Panc1 (cell line): ENCODE results near the gene RPS27L. TPM values are rescaled to one million over a fixed set of nuclear protein-coding genes. Genes with fewer than 3 reads are reported as not detected.
"Not testable (repeated sequence)": the region's sequence is repeated elsewhere in the genome, so short reads cannot be mapped to it uniquely, and the experiment has no call there.

Experiments used
- ATAC-seq: fragments of 200-7000 bp; cut with Tn5 transposase; 2 replicates; pipeline ENCODE4 v1.9.1; 2020; ENCODE audit warnings: mild to moderate bottlenecking, moderate library complexity
- BruUV-seq: library from RNA; stranded (reverse); fragments of 400-500 nt; replicated peaks from 2 replicates; lab custom pipeline; 2021; lab: Mats Ljungman, UMichigan
- CTCF ChIA-PET: fragments of 300-600 bp; sonication (Branson Sonifier 250); formaldehyde crosslinking; loops from one replicate; lab custom pipeline; 2022; ENCODE audit warnings: antibody characterized with exemption; lab: Charles Lee
- POLR2A ChIA-PET: fragments of 300-600 bp; sonication (Branson Sonifier 250); formaldehyde crosslinking; loops from one replicate; lab custom pipeline; 2022; ENCODE audit warnings: antibody characterized with exemption; lab: Charles Lee
- DNase-seq: peaks from one replicate; pipeline ENCODE4 v3.0.0-alpha.2; 2010; ENCODE audit warnings: low read depth, low spot score
- H3K27ac ChIP-seq: 2 replicates; pipeline ENCODE4 v1.5.1; 2011; ENCODE audit warnings: mild to moderate bottlenecking, low read length, inconsistent platforms
- H3K27me3 ChIP-seq: fragments of 200-500 bp; sonication (Bioruptor generic); 2 replicates; pipeline ENCODE4 v1.6.0; 2014; ENCODE audit warnings: low read length, inconsistent platforms; ENCODE audit not compliant: control insufficient read depth, insufficient read depth
- H3K36me3 ChIP-seq: fragments of 200-500 bp; sonication (Bioruptor generic); 2 replicates; pipeline ENCODE4 v1.5.1; 2014; ENCODE audit warnings: inconsistent platforms, mild to moderate bottlenecking, low read length, moderate library complexity; ENCODE audit not compliant: control insufficient read depth, insufficient read depth
- H3K4me1 ChIP-seq: 2 replicates; pipeline ENCODE4 v1.5.1; 2011; ENCODE audit warnings: inconsistent platforms, mild to moderate bottlenecking, low read length, moderate library complexity; ENCODE audit not compliant: control insufficient read depth, insufficient read depth
- H3K4me3 ChIP-seq, 2 experiments: 2 replicates each; pipeline ENCODE4 v1.5.1; 2011 to 2012; ENCODE audit warnings: low read depth in 2 of 2, low read length in 2 of 2, mild to moderate bottlenecking in 2 of 2, inconsistent platforms in 1 of 2, moderate library complexity in 1 of 2
- H3K9me3 ChIP-seq: fragments of 200-500 bp; sonication (Bioruptor generic); 2 replicates; pipeline ENCODE4 v1.5.1; 2014; ENCODE audit warnings: low read depth, mild to moderate bottlenecking, inconsistent platforms, low read length, moderate library complexity; ENCODE audit not compliant: control insufficient read depth, insufficient read depth
- POLR2AphosphoS5 ChIP-seq: IDR thresholded peaks from 2 replicates; pipeline ENCODE4 v1.6.1; 2012; ENCODE audit warnings: mild to moderate bottlenecking, low read depth, low read length, moderate library complexity
- REST ChIP-seq, 2 experiments: IDR thresholded peaks; 2 replicates each; pipeline ENCODE4 v1.6.1; 2011 to 2012; ENCODE audit warnings: low read depth in 2 of 2, control low read depth in 1 of 2, low read length in 1 of 2, mild to moderate bottlenecking in 1 of 2, moderate library complexity in 1 of 2; ENCODE audit not compliant: insufficient read depth in 1 of 2
- TCF7L2 ChIP-seq: IDR thresholded peaks from 2 replicates; pipeline ENCODE4 v1.6.1; 2011; ENCODE audit warnings: mild to moderate bottlenecking, low read depth, low read length, inconsistent platforms
- in situ Hi-C: cut with HindIII; loops from 2 replicates; pipeline ENCODE4 v1.10.0; 2016; ENCODE audit warnings: low sequenced_read_pairs, low pct_unique_long_range_greater_than_20kb
- intact Hi-C: fragments of 100-400 bp; cut with micrococcal nuclease; formaldehyde crosslinking; loops from one replicate; pipeline ENCODE4 v1.10.0; 2022; ENCODE audit not compliant: unreplicated experiment
- total RNA-seq: library from RNA; stranded (reverse); gene quantifications from one replicate; pipeline ENCODE4 v1.2.1, GENCODE V29; 2021; ENCODE audit not compliant: unreplicated experiment

RPS27L gene
- total RNA-seq, 1 experiment from 2014 or later, result 61.3 TPM

- in situ Hi-C loops (no loop called here), intact Hi-C loops (no loop called here)
- Histone ChIP-seq H3K36me3 (no peaks in the 10 kb centered on the region), H3K27ac (no peak overlapping the region), H3K4me3 (no peak overlapping the region), H3K9me3 (no peaks in the 10 kb centered on the region), H3K4me1 (peaks cover 4% of the 10 kb centered on the region; the same call in 1 of the 2 replicates), H3K27me3 (no peaks in the 10 kb centered on the region)
- ChIA-PET CTCF (no interaction called here), POLR2A (no interaction called here)
- TF ChIP-seq TCF7L2 (no peak), REST (IDR thresholded peaks at IDR 0.05; ENCODE audit: insufficient read depth in 1 of 2, low read depth in 2 of 2, low read length in 1 of 2) (no peak), POLR2AphosphoS5 (no peak)
- no peak for ATAC-seq
- no peak for DNase-seq
- BruUV-seq, result no TSS peak
These were observed 53.9 kb downstream of the RPS27L start for GRCh38 chr15:63103416-63103815.

GRCh38 chr15:63099581-63099980 lies 57.7 kb downstream of the RPS27L start:
- ATAC-seq, H3K4me1 ChIP-seq, intact Hi-C loops, H3K27ac ChIP-seq, BruUV-seq, DNase-seq, H3K9me3 ChIP-seq, H3K36me3 ChIP-seq, in situ Hi-C loops, H3K27me3 ChIP-seq, H3K4me3 ChIP-seq: not testable (repeated sequence)
- POLR2A ChIA-PET, result interaction anchor here (0.7 kb wide), 1 partner anchor 69 kb away, joined by 3 read pairs; no protein-coding TSS in a partner anchor
- CTCF ChIA-PET, result interaction anchor here (0.7 kb wide), 1 partner anchor 624 kb away, joined by 3 read pairs; no protein-coding TSS in a partner anchor

- ATAC-seq, H3K4me1 ChIP-seq, H3K27me3 ChIP-seq, CTCF ChIA-PET, DNase-seq, intact Hi-C loops, POLR2A ChIA-PET, H3K27ac ChIP-seq, H3K4me3 ChIP-seq, in situ Hi-C loops, BruUV-seq, H3K9me3 ChIP-seq, H3K36me3 ChIP-seq: not testable (repeated sequence)
These were observed 58.4 kb downstream of the RPS27L start for GRCh38 chr15:63098901-63099300.

Other genes with a start within 250 kb of the RPS27L start
- gene TPM1, start 114.7 kb downstream of the RPS27L start, total RNA-seq, result 298 TPM
- gene LACTB, start 35.6 kb downstream of the RPS27L start, total RNA-seq, result 18.4 TPM
- 17.6 TPM for gene RAB8B, start 32.1 kb upstream of the RPS27L start, total RNA-seq
- gene APH1B, start 120.1 kb upstream of the RPS27L start, total RNA-seq, result 14.0 TPM
- 0.74 TPM for gene CA12, start 224.4 kb upstream of the RPS27L start, total RNA-seq